Vagina (tissue), 2 donors: ENCODE data around the gene GCSAM.

Experiments used
- POLR2A ChIP-seq, 2 donors: fragments of 450-650 bp; IDR thresholded peaks; one replicate each; pipeline ENCODE4 v1.6.1; 2017; ENCODE audit warnings: antibody characterized with exemption in 2 of 2, mild to moderate bottlenecking in 2 of 2, moderate library complexity in 2 of 2
- POLR2AphosphoS5 ChIP-seq, 2 donors: sonication (generic); formaldehyde crosslinking; IDR thresholded peaks; one replicate each; pipeline ENCODE4 v1.9.0; 2017; ENCODE audit warnings: antibody characterized with exemption in 2 of 2, mild to moderate bottlenecking in 2 of 2, low read depth in 1 of 2; ENCODE audit not compliant: insufficient read depth in 1 of 2
- TF ChIP-seq, protein P1 (sequence below), 3 experiments: fragments of 450-650 bp in 2 of 3; fragments of 200-600 bp in 1 of 3; sonication (generic) in 1 of 3; IDR thresholded peaks; one replicate each; pipeline ENCODE4 v1.5.1; 2017 to 2019; ENCODE audit warnings: antibody characterized with exemption in 3 of 3, mild to moderate bottlenecking in 2 of 3, moderate library complexity in 2 of 3

DNA sequence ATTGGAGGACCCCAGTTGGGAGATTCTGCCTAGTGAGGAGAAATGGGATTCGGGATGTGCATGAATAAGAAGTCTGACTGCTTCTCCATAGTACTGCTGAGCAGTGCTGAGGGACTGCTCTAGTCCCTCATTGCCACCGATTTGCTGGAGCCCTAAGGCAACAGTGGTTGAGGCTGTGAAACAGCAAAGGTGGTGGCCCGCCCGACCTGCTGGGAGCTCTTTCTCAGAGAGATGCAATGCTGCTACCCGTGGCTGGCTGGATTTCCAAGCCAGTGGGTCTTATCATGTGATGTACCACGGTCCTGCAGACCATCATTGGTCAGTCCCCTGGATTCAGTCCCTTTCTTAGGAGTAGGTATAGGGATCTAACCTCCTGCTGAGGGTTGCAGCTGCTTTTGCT lies 42.6 kb upstream of the GCSAM start:
- TF ChIP-seq, protein P1, sequence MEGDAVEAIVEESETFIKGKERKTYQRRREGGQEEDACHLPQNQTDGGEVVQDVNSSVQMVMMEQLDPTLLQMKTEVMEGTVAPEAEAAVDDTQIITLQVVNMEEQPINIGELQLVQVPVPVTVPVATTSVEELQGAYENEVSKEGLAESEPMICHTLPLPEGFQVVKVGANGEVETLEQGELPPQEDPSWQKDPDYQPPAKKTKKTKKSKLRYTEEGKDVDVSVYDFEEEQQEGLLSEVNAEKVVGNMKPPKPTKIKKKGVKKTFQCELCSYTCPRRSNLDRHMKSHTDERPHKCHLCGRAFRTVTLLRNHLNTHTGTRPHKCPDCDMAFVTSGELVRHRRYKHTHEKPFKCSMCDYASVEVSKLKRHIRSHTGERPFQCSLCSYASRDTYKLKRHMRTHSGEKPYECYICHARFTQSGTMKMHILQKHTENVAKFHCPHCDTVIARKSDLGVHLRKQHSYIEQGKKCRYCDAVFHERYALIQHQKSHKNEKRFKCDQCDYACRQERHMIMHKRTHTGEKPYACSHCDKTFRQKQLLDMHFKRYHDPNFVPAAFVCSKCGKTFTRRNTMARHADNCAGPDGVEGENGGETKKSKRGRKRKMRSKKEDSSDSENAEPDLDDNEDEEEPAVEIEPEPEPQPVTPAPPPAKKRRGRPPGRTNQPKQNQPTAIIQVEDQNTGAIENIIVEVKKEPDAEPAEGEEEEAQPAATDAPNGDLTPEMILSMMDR (IDR thresholded peaks at IDR 0.05) = no peak
- no peak for TF ChIP-seq POLR2A (IDR thresholded peaks at IDR 0.05)
- no peak for TF ChIP-seq POLR2AphosphoS5 (IDR thresholded peaks at IDR 0.05; ENCODE audit: insufficient read depth in 1 of 2, low read depth in 1 of 2)
